Peyer's patch (tissue), 4 donors: Measurements from ENCODE around the gene HLTF.

Experiments used
- CTCF ChIP-seq, 6 experiments: fragments of 450-650 bp in 4 of 6; fragments of 200-600 bp in 2 of 6; sonication (generic) in 1 of 6; IDR thresholded peaks; one replicate each; pipeline ENCODE4 v1.5.1; 2017 to 2019; ENCODE audit warnings: antibody characterized with exemption in 6 of 6, mild to moderate bottlenecking in 3 of 6, moderate library complexity in 1 of 6
- POLR2A ChIP-seq, 2 donors: fragments of 450-650 bp; IDR thresholded peaks; one replicate each; pipeline ENCODE4 v1.5.1; 2017; ENCODE audit warnings: antibody characterized with exemption in 2 of 2, mild to moderate bottlenecking in 2 of 2, moderate library complexity in 2 of 2

- TF ChIP-seq CTCF (IDR thresholded peaks at IDR 0.05), result no peak
- no peak for TF ChIP-seq POLR2A (IDR thresholded peaks at IDR 0.05)
Observed at GRCh38 chr3:149131589-149131988, 45.3 kb upstream of the HLTF start.
